ENCODE data around the gene FRY.

FRY gene

GRCh38 chr13:32233062-32233461, 201.5 kb downstream of the FRY start:
- no peak overlapping the region for H3K4me3 ChIP-seq (replicated peaks; ENCODE audit: low read depth, low read length)
- no peak for DNase-seq (ENCODE audit: low read depth)
- no peak for TF ChIP-seq CTCF (IDR thresholded peaks at IDR 0.05; ENCODE audit: low read length, missing control alignments)

- no peak for TF ChIP-seq CTCF (IDR thresholded peaks at IDR 0.05; ENCODE audit: low read length, missing control alignments)
- DNase-seq (ENCODE audit: low read depth), result peak; percentile 1
- H3K4me3 ChIP-seq (replicated peaks; ENCODE audit: low read depth, low read length), result no peak overlapping the region
Measured at GRCh38 chr13:32234914-32235313, 203.3 kb downstream of the FRY start.

GRCh38 chr13:32237681-32238080, 206.1 kb downstream of the FRY start:
- TF ChIP-seq CTCF (IDR thresholded peaks at IDR 0.05; ENCODE audit: low read length, missing control alignments), result no peak
- no peak for DNase-seq (ENCODE audit: low read depth)
- H3K4me3 ChIP-seq (replicated peaks; ENCODE audit: low read depth, low read length), result no peak overlapping the region

- H3K4me3 ChIP-seq (replicated peaks; ENCODE audit: low read depth, low read length), result no peak overlapping the region
- DNase-seq (ENCODE audit: low read depth), result no peak
- TF ChIP-seq CTCF (IDR thresholded peaks at IDR 0.05; ENCODE audit: low read length, missing control alignments), result no peak
Measured at GRCh38 chr13:32243695-32244094, 212.1 kb downstream of the FRY start.

GRCh38 chr13:32245555-32245954, 214.0 kb downstream of the FRY start:
- DNase-seq (ENCODE audit: low read depth), result no peak
- H3K4me3 ChIP-seq (replicated peaks; ENCODE audit: low read depth, low read length), result no peak overlapping the region
- TF ChIP-seq CTCF (IDR thresholded peaks at IDR 0.05; ENCODE audit: low read length, missing control alignments), result no peak

- DNase-seq (ENCODE audit: low read depth), result peak; percentile 87
- no peak overlapping the region for H3K4me3 ChIP-seq (replicated peaks; ENCODE audit: low read depth, low read length)
- TF ChIP-seq CTCF (IDR thresholded peaks at IDR 0.05; ENCODE audit: low read length, missing control alignments), result peak; percentile 95
Measured at GRCh38 chr13:32246468-32246867, 214.9 kb downstream of the FRY start.

- TF ChIP-seq CTCF (IDR thresholded peaks at IDR 0.05; ENCODE audit: low read length, missing control alignments), result no peak
- H3K4me3 ChIP-seq (replicated peaks; ENCODE audit: low read depth, low read length), result no peak overlapping the region
- DNase-seq (ENCODE audit: low read depth), result no peak
Measured at GRCh38 chr13:32247887-32248286, 216.3 kb downstream of the FRY start.

All from fibroblast of pulmonary artery (primary cell).